K562 (cell line): Measurements from ENCODE around the gene DLL4. TPM values are rescaled to one million over a fixed set of nuclear protein-coding genes. Genes with fewer than 3 reads are reported as not detected.

Experiments
- ATAC-seq: fragments of 200-7000 bp; cut with Tn5 transposase; 3 replicates; pipeline ENCODE4 v1.9.1; 2020; ENCODE audit warnings: moderate library complexity
- BruUV-seq: library from RNA; stranded (reverse); fragments of 400-500 nt; replicated peaks from 2 replicates; lab custom pipeline; 2021; lab: Mats Ljungman, UMichigan
- CTCF ChIA-PET: fragments of 300-600 bp; formaldehyde crosslinking; extraction: SDS; loops from one replicate; lab custom pipeline; 2021; ENCODE audit warnings: low intra/inter-chr PET ratio; lab: Yijun Ruan, JAX
- POLR2A ChIA-PET: fragments of 300-600, 350-650 bp; sonication (Branson Sonifier 250); formaldehyde crosslinking; extraction: SDS; loops from one replicate; lab custom pipeline; 2021; ENCODE audit warnings: antibody characterized with exemption, inconsistent platforms; lab: Yijun Ruan, JAX
- DNase-seq, 4 experiments: peaks; one replicate each; pipeline versions ENCODE4 v3.0.0 to v3.0.0-alpha.2; 2011 to 2018; ENCODE audit warnings: low spot score in 3 of 4, mixed read lengths in 3 of 4; ENCODE audit errors: extremely low read depth in 1 of 4
- FAIRE-seq: peaks from 2 replicates; lab custom pipeline; 2011; peaks lifted over from hg19 to GRCh38; lab: Jason Lieb, UNC
- H2AFZ ChIP-seq: 2 replicates; pipeline ENCODE4 v1.6.0; 2011; ENCODE audit warnings: low read depth, low read length, control low read depth, inconsistent platforms
- H3K27ac ChIP-seq: fragments of 200-600 bp; 3 replicates; pipeline ENCODE4 v1.8.0; 2011; ENCODE audit warnings: low read depth, mild to moderate bottlenecking, control low read depth, inconsistent platforms, low read length, moderate library complexity, mixed read lengths; ENCODE audit errors: extremely low read depth
- H3K27me3 ChIP-seq, 2 experiments: fragments of 300-600 bp in 1 of 2; 2 replicates in 1 of 2; 3 replicates in 1 of 2; pipeline versions ENCODE4 v1.6.0 to v1.8.0; 2011; ENCODE audit warnings: inconsistent platforms in 2 of 2, low read length in 2 of 2, mild to moderate bottlenecking in 1 of 2, mixed read lengths in 1 of 2, moderate library complexity in 1 of 2; ENCODE audit not compliant: control insufficient read depth in 2 of 2, insufficient read depth in 2 of 2
- H3K36me3 ChIP-seq: fragments of 300-600 bp; 3 replicates; pipeline ENCODE4 v1.8.0; 2011; ENCODE audit warnings: mild to moderate bottlenecking, low read length, inconsistent platforms; ENCODE audit not compliant: control insufficient read depth, insufficient read depth
- H3K4me1 ChIP-seq, 2 experiments: fragments of 200-600 bp in 1 of 2; replicated peaks in 1 of 2; 2 replicates in 1 of 2; 3 replicates in 1 of 2; pipeline versions ENCODE4 v1.5.1 to v1.8.0; 2011; ENCODE audit warnings: inconsistent platforms in 2 of 2, low read length in 2 of 2, mild to moderate bottlenecking in 1 of 2, mixed read lengths in 1 of 2, moderate library complexity in 1 of 2; ENCODE audit not compliant: control insufficient read depth in 2 of 2, insufficient read depth in 2 of 2
- H3K4me2 ChIP-seq: 2 replicates; pipeline ENCODE4 v1.6.1; 2011; ENCODE audit warnings: low read length, control low read depth, inconsistent platforms, mixed read lengths; ENCODE audit not compliant: insufficient read depth
- H3K4me3 ChIP-seq: fragments of 200-600 bp; sonication (generic), shearing (Covaris generic); 2 replicates; pipeline ENCODE4 v1.5.1; 2016; ENCODE audit warnings: control low read depth, inconsistent platforms
- H3K79me2 ChIP-seq: fragments of 200-600 bp; 3 replicates; pipeline ENCODE4 v1.8.0; 2011; ENCODE audit warnings: low read length, inconsistent platforms; ENCODE audit not compliant: control insufficient read depth, insufficient read depth
- H3K9ac ChIP-seq, 2 experiments: 2 replicates each; pipeline versions ENCODE4 v1.6.0 to v1.6.1; 2011; ENCODE audit warnings: low read depth in 2 of 2, low read length in 2 of 2, control low read depth in 1 of 2, inconsistent platforms in 1 of 2, mild to moderate bottlenecking in 1 of 2, mixed read lengths in 1 of 2; ENCODE audit not compliant: insufficient read depth in 1 of 2
- H3K9me1 ChIP-seq: one replicate; pipeline ENCODE4 v1.6.0; 2011; ENCODE audit warnings: inconsistent platforms, mild to moderate bottlenecking, low read length, moderate library complexity; ENCODE audit not compliant: control insufficient read depth, insufficient read depth
- H3K9me3 ChIP-seq: replicated peaks from 2 replicates; pipeline ENCODE4 v1.5.1; 2011; ENCODE audit warnings: low read depth, low read length, inconsistent platforms; ENCODE audit not compliant: control insufficient read depth, insufficient read depth
- H4K20me1 ChIP-seq: replicated peaks from 2 replicates; pipeline ENCODE4 v1.6.1; 2011; ENCODE audit warnings: low read length, inconsistent platforms, mixed read lengths; ENCODE audit not compliant: control insufficient read depth, insufficient read depth
- ATF1 ChIP-seq, 2 experiments: fragments of 450-650 bp in 1 of 2; IDR thresholded peaks; 2 replicates each; pipeline ENCODE4 v1.6.1; 2016; ENCODE audit warnings: missing compliant biosample characterization in 1 of 2, missing genetic modification characterization in 1 of 2
- CAMTA2 ChIP-seq: fragments of 250-450 bp; sonication (Bioruptor Pico); conservative IDR thresholded peaks from 2 replicates; pipeline ENCODE4 v1.5.1; 2022
- CEBPB ChIP-seq: fragments of 450-650 bp; IDR thresholded peaks from 2 replicates; pipeline ENCODE4 v1.6.1; 2016; ENCODE audit warnings: missing genetic modification characterization, missing compliant biosample characterization
- CEBPG ChIP-seq, 3 experiments: fragments of 200-800 bp in 1 of 3; sonication (Bioruptor generic) in 1 of 3; sonication (generic) in 1 of 3; formaldehyde crosslinking in 1 of 3; IDR thresholded peaks in 2 of 3; conservative IDR thresholded peaks in 1 of 3; 2 replicates each; pipeline versions ENCODE4 v1.6.1 to v1.8.0; 2016 to 2022; ENCODE audit warnings: missing compliant biosample characterization in 2 of 3, missing genetic modification characterization in 2 of 3, mild to moderate bottlenecking in 1 of 3, missing genetic modification reagents in 1 of 3
- HMG20B ChIP-seq: fragments of 250-450 bp; sonication (Bioruptor Pico); IDR thresholded peaks from 2 replicates; pipeline ENCODE4 v1.5.0; 2021; ENCODE audit warnings: mild to moderate bottlenecking
- HNRNPK ChIP-seq: fragments of 200-400 bp; formaldehyde crosslinking; IDR thresholded peaks from one replicate; pipeline ENCODE4 v1.6.1; 2018; ENCODE audit warnings: mild to moderate bottlenecking, low read depth, low read length; ENCODE audit not compliant: poor library complexity, severe bottlenecking
- KLF1 ChIP-seq: fragments of 450-650 bp; IDR thresholded peaks from 2 replicates; pipeline ENCODE4 v1.6.1; 2016; ENCODE audit warnings: missing genetic modification characterization, missing compliant biosample characterization
- LEF1 ChIP-seq: fragments of 450-650 bp; IDR thresholded peaks from 2 replicates; pipeline ENCODE4 v1.6.1; 2016; ENCODE audit warnings: mild to moderate bottlenecking
- NFRKB ChIP-seq: fragments of 450-650 bp; IDR thresholded peaks from 2 replicates; pipeline ENCODE4 v1.6.1; 2016; ENCODE audit warnings: low read depth
- PCBP2 ChIP-seq: fragments of 200-400 bp; formaldehyde crosslinking; IDR thresholded peaks from 2 replicates; pipeline ENCODE4 v1.6.1; 2018; ENCODE audit warnings: low read length, low read depth, mild to moderate bottlenecking, moderate library complexity; ENCODE audit not compliant: poor library complexity, severe bottlenecking
- RBFOX2 ChIP-seq: fragments of 200-400 bp; formaldehyde crosslinking; IDR thresholded peaks from 2 replicates; pipeline ENCODE4 v1.6.1; 2017; ENCODE audit warnings: low read depth, mild to moderate bottlenecking, low read length, moderate library complexity
- ZBTB7A ChIP-seq: IDR thresholded peaks from 2 replicates; pipeline ENCODE4 v1.6.1; 2011; ENCODE audit warnings: low read depth, mild to moderate bottlenecking, low read length, moderate library complexity, borderline replicate concordance; ENCODE audit not compliant: control insufficient read depth
- ZNF12 ChIP-seq: sonication (generic); formaldehyde crosslinking; IDR thresholded peaks from 2 replicates; pipeline ENCODE4 v1.4.0; 2020; ENCODE audit warnings: mild to moderate bottlenecking, missing genetic modification reagents
- ZNF134 ChIP-seq: fragments of 250-450 bp; sonication (Bioruptor Pico); conservative IDR thresholded peaks from 2 replicates; pipeline ENCODE4 v1.4.0; 2020
- WGBS: fragments of 100-300 bp; shearing (Covaris generic); methylation state at CpG from one replicate; pipeline ENCODE4 v1.1.6; 2016; ENCODE audit warnings: low coverage, mixed read lengths; ENCODE audit not compliant: insufficient coverage; ENCODE audit errors: missing lambda C conversion rate; 5-methylcytosine and 5-hydroxymethylcytosine counted together
- in situ Hi-C: fragments of 300-500 bp; cut with MboI; formaldehyde crosslinking; loops from 4 replicates; pipeline ENCODE4 v1.15.0; 2018; ENCODE audit warnings: inconsistent platforms, mixed read lengths
- intact Hi-C: fragments of 100-400 bp; cut with micrococcal nuclease; formaldehyde crosslinking; loops from 2 replicates; pipeline ENCODE4 v1.14.2; 2022
- polyA plus RNA-seq, 8 experiments: library from polyadenylated mRNA; depleted of rRNA in 4 of 8; stranded (reverse) in 5 of 8; unstranded in 3 of 8; fragments of >200 nt; fragmentation: Nextera tagmentation in 2 of 8; fragmentation: Illumina TruSeq in 1 of 8; extraction: Ambion mirVana in 2 of 8; extraction: Trizol in 1 of 8; gene quantifications; 2 replicates each; pipeline versions ENCODE4 v1.2.1 to v1.2.3, GENCODE V29; 2011 to 2014; ENCODE audit warnings: inconsistent platforms in 1 of 8, missing spikeins in 1 of 8
- total RNA-seq, 7 experiments: library from RNA; depleted of rRNA in 6 of 7; stranded (reverse); fragments of >200 nt in 6 of 7; fragmentation: Illumina TruSeq in 2 of 7; extraction: Trizol in 2 of 7; gene quantifications; 2 replicates each; pipeline versions ENCODE4 v1.2.1 to v1.2.3, GENCODE V29; 2011 to 2021; ENCODE audit warnings: low replicate concordance in 1 of 7
- TF ChIP-seq, protein P1 (sequence below): sonication (generic); formaldehyde crosslinking; IDR thresholded peaks from 2 replicates; pipeline ENCODE4 v1.9.0; 2022; ENCODE audit warnings: mild to moderate bottlenecking, missing genetic modification reagents
- TF ChIP-seq, protein P2 (sequence below): conservative IDR thresholded peaks from 2 replicates; pipeline ENCODE4 v1.6.1; 2011; ENCODE audit warnings: low read depth, mild to moderate bottlenecking, low read length; ENCODE audit not compliant: control insufficient read depth
- TF ChIP-seq, protein P3 (sequence below): sonication (generic); formaldehyde crosslinking; IDR thresholded peaks from 2 replicates; pipeline ENCODE4 v1.8.1; 2023; ENCODE audit warnings: mild to moderate bottlenecking, missing genetic modification reagents

DLL4 gene
- total and polyA plus RNA-seq, 9 of the 15 experiments (the other 6 are each of a cell fraction or from before 2014, with no cell fraction given): 0.04 to 1.1 (median 0.41) TPM; not detected in 1

DNA sequence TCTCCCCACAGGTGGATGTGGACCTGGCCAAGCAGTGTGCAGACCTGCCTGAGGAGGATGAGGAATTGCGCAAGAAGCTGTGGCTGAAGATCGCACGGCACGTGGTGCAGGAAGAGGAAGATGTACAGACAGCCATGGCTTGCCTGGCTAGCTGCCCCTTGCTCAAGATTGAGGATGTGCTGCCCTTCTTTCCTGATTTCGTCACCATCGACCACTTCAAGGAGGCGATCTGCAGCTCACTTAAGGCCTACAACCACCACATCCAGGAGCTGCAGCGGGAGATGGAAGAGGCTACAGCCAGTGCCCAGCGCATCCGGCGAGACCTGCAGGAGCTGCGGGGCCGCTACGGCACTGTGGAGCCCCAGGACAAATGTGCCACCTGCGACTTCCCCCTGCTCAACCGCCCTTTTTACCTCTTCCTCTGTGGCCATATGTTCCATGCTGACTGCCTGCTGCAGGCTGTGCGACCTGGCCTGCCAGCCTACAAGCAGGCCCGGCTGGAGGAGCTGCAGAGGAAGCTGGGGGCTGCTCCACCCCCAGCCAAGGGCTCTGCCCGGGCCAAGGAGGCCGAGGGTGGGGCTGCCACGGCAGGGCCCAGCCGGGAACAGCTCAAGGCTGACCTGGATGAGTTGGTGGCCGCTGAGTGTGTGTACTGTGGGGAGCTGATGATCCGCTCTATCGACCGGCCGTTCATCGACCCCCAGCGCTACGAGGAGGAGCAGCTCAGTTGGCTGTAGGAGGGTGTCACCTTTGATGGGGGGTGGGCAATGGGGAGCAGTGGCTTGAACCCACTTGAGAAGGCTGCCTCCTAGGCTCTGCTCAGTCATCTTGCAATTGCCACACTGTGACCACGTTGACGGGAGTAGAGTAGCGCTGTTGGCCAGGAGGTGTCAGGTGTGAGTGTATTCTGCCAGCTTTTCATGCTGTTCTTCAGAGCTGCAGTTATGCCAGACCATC, 26.3 kb upstream of the DLL4 start:
- Histone ChIP-seq H3K9me1 (no peaks in the 10 kb centered on the region), H2AFZ (no peak overlapping the region), H3K36me3 (peaks cover 53% of the 10 kb centered on the region; the same call in 2 of the 3 replicates), H4K20me1 (peaks cover 31% of the 10 kb centered on the region; the same call in 1 of the 2 replicates), H3K4me3 (no peak overlapping the region), H3K4me1 (peaks cover 11 to 38% of the 10 kb centered on the region in 2 experiments; a peak in 4 of 5 replicates), H3K4me2 (no peak overlapping the region), H3K9ac (peak overlapping the region in 1 of 2 experiments; percentile 54; a peak in 1 of 4 replicates), H3K27me3 (no peaks in the 10 kb centered on the region), H3K79me2 (peaks cover 3% of the 10 kb centered on the region; the same call in 1 of the 3 replicates), H3K9me3 (no peaks in the 10 kb centered on the region), H3K27ac (no peak overlapping the region)
- POLR2A ChIA-PET: interaction anchor here (0.6 to 2.1 kb wide), 7 partner anchors 17 to 430 kb away, joined by 3 to 7 read pairs (median 3); partner anchors contain the start of genes NUSAP1 and OIP5
- BruUV-seq: no TSS peak
- 85% methylated on average over 23 of the region's 33 CpGs for WGBS
- FAIRE-seq (no peak), ATAC-seq (no peak), DNase-seq (no peak)
- CTCF ChIA-PET: interaction anchor here (0.8 to 5.5 kb wide), 4 partner anchors 116 to 1002 kb away, joined by 3 to 74 read pairs (median 33); no protein-coding TSS in a partner anchor
- intact Hi-C loops (no loop called here), in situ Hi-C loops (no loop called here)
- TF ChIP-seq KLF1 (tag): no peak
- no peak for TF ChIP-seq HMG20B
- peak; percentile 87 for TF ChIP-seq CEBPG (CRISPR knock-in tag; IDR thresholded peaks at IDR 0.05)
- peak; percentile 80 to 85 for TF ChIP-seq CEBPG (tag; conservative IDR thresholded peaks at IDR 0.05 in 1 of 2, IDR thresholded peaks at IDR 0.05 in 1 of 2)
- TF ChIP-seq, protein P1, sequence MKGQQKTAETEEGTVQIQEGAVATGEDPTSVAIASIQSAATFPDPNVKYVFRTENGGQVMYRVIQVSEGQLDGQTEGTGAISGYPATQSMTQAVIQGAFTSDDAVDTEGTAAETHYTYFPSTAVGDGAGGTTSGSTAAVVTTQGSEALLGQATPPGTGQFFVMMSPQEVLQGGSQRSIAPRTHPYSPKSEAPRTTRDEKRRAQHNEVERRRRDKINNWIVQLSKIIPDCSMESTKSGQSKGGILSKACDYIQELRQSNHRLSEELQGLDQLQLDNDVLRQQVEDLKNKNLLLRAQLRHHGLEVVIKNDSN (CRISPR knock-in tag): peak; percentile 59
- TF ChIP-seq, protein P2, sequence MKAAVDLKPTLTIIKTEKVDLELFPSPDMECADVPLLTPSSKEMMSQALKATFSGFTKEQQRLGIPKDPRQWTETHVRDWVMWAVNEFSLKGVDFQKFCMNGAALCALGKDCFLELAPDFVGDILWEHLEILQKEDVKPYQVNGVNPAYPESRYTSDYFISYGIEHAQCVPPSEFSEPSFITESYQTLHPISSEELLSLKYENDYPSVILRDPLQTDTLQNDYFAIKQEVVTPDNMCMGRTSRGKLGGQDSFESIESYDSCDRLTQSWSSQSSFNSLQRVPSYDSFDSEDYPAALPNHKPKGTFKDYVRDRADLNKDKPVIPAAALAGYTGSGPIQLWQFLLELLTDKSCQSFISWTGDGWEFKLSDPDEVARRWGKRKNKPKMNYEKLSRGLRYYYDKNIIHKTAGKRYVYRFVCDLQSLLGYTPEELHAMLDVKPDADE: no peak
- no peak for TF ChIP-seq PCBP2
- TF ChIP-seq ZBTB7A: no peak
- no peak for TF ChIP-seq ZNF12
- TF ChIP-seq RBFOX2: 0 out of 2 replicates have a peak, but pooled peaks have one; percentile 4
- TF ChIP-seq CAMTA2: no peak
- peak; percentile 97 for TF ChIP-seq CEBPB (tag)
- TF ChIP-seq NFRKB: no peak
- no peak for TF ChIP-seq LEF1
- TF ChIP-seq ZNF134 (CRISPR knock-in tag): no peak
- TF ChIP-seq, protein P3, sequence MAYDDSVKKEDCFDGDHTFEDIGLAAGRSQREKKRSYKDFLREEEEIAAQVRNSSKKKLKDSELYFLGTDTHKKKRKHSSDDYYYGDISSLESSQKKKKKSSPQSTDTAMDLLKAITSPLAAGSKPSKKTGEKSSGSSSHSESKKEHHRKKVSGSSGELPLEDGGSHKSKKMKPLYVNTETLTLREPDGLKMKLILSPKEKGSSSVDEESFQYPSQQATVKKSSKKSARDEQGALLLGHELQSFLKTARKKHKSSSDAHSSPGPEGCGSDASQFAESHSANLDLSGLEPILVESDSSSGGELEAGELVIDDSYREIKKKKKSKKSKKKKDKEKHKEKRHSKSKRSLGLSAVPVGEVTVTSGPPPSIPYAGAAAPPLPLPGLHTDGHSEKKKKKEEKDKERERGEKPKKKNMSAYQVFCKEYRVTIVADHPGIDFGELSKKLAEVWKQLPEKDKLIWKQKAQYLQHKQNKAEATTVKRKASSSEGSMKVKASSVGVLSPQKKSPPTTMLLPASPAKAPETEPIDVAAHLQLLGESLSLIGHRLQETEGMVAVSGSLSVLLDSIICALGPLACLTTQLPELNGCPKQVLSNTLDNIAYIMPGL (CRISPR knock-in tag): no peak
- TF ChIP-seq ATF1 (CRISPR knock-in tag; IDR thresholded peaks at IDR 0.05): no peak
- no peak for TF ChIP-seq ATF1 (tag; IDR thresholded peaks at IDR 0.05)
- TF ChIP-seq HNRNPK: no peak
